Stomach (tissue), 4 donors: ENCODE data around the gene SYNPO2.

Experiments used
- POLR2A ChIP-seq, 4 donors: fragments of 450-650 bp; IDR thresholded peaks; one replicate each; pipeline ENCODE4 v1.6.1; 2016; ENCODE audit warnings: antibody characterized with exemption in 4 of 4, control low read depth in 2 of 4, mild to moderate bottlenecking in 1 of 4, moderate library complexity in 1 of 4
- POLR2AphosphoS5 ChIP-seq, 3 donors: sonication (generic); formaldehyde crosslinking; IDR thresholded peaks; one replicate each; pipeline ENCODE4 v1.6.1; 2016; ENCODE audit warnings: antibody characterized with exemption in 3 of 3
- TF ChIP-seq, protein P1 (sequence below), 7 experiments: fragments of 450-650 bp in 4 of 7; fragments of 200-600 bp in 3 of 7; sonication (generic) in 3 of 7; IDR thresholded peaks; one replicate each; pipeline ENCODE4 v1.5.1; 2016 to 2019; ENCODE audit warnings: antibody characterized with exemption in 7 of 7, control low read depth in 2 of 7, mild to moderate bottlenecking in 1 of 7

DNA sequence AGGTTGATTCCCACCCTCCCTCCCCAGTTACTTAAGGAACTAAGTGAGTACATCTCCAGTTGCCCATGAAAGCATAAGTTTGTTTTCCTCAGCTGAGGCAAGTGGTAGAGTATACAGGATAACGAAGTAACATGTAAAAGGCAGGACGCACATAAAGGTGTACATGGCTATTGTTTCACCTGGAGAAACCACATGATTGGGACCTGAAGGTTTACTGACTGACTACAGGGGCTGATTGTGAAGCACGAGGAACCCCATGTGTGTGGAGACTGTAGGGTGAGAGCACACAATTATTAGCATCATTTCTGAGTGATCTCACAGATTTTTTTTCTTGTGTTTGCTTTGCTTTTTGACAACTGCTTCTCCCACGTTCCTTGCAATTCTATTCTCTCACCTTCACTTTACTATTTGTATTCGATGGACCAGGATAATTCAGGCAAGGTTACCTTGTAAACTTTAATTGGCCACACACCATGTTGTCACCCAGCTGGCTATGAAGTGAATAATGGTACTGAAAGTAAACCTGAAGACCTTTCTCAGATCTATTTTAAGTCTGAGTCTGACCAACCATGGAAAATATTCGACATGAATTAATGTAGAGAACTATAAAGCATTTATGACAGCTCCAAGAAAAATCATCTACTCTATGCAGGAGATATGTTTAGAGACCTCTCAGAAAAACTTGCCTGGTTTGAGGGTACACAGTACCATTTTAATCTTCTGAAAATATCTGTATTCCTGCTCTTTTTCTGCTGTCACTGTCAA is 144.4 kb downstream of the SYNPO2 start:
- TF ChIP-seq POLR2AphosphoS5 (IDR thresholded peaks at IDR 0.05) (peak; percentile 6 to 24 (median 19)), POLR2A (IDR thresholded peaks at IDR 0.05) (no peak)
- TF ChIP-seq, protein P1, sequence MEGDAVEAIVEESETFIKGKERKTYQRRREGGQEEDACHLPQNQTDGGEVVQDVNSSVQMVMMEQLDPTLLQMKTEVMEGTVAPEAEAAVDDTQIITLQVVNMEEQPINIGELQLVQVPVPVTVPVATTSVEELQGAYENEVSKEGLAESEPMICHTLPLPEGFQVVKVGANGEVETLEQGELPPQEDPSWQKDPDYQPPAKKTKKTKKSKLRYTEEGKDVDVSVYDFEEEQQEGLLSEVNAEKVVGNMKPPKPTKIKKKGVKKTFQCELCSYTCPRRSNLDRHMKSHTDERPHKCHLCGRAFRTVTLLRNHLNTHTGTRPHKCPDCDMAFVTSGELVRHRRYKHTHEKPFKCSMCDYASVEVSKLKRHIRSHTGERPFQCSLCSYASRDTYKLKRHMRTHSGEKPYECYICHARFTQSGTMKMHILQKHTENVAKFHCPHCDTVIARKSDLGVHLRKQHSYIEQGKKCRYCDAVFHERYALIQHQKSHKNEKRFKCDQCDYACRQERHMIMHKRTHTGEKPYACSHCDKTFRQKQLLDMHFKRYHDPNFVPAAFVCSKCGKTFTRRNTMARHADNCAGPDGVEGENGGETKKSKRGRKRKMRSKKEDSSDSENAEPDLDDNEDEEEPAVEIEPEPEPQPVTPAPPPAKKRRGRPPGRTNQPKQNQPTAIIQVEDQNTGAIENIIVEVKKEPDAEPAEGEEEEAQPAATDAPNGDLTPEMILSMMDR (IDR thresholded peaks at IDR 0.05): no peak
